RPMI8226 (cell line): ENCODE results near the gene YLPM1.
A peak's percentile ranks its signal among the peaks of the same experiment; 100 is the strongest.
"Not testable (repeated sequence)": the region's sequence is repeated elsewhere in the genome, so short reads cannot be mapped to it uniquely, and the experiment has no call there.

Source experiments
- DNase-seq: peaks from one replicate; pipeline ENCODE4 v3.0.0-alpha.2; 2015

YLPM1 gene, protein sequence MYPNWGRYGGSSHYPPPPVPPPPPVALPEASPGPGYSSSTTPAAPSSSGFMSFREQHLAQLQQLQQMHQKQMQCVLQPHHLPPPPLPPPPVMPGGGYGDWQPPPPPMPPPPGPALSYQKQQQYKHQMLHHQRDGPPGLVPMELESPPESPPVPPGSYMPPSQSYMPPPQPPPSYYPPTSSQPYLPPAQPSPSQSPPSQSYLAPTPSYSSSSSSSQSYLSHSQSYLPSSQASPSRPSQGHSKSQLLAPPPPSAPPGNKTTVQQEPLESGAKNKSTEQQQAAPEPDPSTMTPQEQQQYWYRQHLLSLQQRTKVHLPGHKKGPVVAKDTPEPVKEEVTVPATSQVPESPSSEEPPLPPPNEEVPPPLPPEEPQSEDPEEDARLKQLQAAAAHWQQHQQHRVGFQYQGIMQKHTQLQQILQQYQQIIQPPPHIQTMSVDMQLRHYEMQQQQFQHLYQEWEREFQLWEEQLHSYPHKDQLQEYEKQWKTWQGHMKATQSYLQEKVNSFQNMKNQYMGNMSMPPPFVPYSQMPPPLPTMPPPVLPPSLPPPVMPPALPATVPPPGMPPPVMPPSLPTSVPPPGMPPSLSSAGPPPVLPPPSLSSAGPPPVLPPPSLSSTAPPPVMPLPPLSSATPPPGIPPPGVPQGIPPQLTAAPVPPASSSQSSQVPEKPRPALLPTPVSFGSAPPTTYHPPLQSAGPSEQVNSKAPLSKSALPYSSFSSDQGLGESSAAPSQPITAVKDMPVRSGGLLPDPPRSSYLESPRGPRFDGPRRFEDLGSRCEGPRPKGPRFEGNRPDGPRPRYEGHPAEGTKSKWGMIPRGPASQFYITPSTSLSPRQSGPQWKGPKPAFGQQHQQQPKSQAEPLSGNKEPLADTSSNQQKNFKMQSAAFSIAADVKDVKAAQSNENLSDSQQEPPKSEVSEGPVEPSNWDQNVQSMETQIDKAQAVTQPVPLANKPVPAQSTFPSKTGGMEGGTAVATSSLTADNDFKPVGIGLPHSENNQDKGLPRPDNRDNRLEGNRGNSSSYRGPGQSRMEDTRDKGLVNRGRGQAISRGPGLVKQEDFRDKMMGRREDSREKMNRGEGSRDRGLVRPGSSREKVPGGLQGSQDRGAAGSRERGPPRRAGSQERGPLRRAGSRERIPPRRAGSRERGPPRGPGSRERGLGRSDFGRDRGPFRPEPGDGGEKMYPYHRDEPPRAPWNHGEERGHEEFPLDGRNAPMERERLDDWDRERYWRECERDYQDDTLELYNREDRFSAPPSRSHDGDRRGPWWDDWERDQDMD (N-terminal part only)

DNA sequence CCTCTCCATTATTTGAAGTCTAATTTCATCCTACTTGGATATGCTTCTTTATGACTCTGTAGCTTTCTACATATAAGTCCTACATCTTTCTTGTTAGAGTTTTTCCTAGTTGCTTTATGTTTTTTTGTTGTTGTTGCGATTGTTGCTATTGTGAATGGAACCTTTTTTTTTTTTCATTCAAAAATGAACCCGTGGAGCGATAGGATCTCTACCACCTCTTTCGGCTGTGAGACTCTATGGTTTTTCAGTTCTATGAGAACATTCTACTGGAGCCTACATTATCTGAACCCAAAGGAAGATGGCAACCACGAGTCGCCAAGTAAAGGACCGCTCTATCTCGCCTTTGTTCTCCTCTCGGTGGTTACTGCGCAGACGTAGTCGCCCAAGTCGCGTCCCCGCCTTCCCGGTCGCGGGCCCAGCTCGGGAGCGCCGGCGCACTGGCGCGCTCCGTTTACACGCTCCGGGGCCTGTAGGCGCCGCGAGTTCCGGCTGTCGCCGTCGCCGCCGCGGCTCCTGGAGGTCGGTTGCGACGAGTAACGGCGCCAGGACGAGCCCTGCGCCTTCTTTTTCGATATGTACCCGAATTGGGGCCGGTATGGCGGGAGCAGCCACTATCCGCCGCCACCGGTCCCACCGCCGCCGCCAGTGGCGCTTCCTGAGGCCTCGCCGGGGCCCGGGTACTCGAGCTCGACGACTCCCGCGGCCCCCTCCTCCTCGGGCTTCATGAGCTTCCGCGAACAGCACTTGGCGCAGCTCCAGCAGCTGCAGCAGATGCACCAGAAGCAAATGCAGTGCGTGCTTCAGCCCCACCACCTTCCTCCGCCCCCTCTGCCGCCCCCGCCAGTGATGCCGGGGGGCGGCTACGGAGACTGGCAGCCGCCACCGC is at the start of gene YLPM1:
TSS of gene YLPM1 (plus strand) at position 400 of the 886 bp plus-strand sequence. CDS start at position 574, 174 bp downstream.
- DNase-seq: peak; percentile 93

DNA sequence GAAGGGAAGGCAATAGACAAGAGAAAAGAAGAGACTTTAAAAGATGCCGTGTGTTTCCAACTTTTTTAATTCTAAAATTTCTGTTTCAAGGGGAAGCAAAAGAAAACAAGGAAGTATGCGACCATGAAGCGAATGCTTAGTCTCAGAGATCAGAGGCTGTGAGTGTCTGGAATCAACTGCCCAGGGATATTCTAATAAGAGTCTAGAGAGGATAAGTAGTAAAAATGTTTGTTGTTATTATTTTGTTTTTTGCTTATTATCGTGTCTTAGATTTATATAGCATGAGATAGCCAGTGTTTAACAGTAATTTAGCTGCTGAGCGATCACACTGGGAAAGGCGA is 49.8 kb upstream of the YLPM1 start:
- DNase-seq: no peak

DNA sequence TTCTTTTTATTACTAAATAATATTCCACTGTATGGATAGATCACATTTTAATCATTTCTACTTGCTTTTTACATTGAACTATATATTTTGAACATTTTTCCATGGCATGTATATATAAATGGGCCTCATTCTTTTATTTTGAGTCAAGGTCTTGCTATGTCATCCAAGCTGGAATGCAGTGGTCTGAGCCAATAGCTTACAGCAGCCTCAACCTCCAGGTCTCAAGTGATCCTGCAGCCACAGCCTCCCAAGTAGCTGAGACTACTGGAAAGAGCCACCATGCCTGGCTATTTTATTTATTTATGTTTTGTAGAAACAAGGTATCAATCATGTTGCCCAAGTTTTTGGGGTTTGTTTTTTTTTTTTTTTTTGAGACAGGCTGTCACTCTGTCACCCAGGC is 42.6 kb upstream of the YLPM1 start:
- no peak for DNase-seq

DNA sequence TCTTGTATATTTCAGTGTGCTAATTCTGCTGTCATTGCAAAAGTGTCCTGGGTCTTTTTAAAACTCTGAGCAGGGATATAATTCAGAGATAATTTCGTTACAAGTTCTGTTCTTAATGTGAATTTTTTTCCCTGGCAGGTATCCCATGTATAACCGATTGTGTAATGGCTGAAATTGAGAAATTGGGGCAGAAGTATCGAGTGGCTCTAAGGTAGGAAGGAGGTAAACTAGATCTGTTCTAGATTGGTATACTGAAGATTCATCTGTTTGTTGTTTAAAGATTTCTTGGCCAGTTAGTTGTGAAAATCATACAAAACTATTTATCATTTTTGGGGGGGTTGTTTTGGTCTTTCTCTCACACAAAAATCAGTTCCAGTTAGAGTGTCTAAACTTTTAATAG is 40.0 kb upstream of the YLPM1 start:
- no peak for DNase-seq

DNA sequence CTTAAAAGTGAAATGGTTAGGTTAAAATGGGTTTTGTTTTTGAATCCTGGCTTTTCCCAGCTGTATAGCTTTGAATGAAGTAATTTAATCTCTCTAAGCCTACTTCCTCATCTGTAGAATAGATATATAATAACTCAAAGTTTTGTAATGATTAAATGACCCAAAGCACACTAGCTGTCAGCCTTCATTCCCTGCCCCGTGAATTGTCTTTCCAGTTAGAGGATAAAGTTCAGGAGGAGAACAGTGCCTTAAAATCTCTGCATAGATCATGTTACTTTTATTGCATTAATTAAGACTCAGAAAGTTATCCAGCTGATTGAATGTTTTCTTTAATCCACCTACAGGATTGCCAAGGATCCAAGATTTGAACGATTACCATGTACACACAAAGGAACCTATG is 30.7 kb upstream of the YLPM1 start:
- DNase-seq: no peak

DNA sequence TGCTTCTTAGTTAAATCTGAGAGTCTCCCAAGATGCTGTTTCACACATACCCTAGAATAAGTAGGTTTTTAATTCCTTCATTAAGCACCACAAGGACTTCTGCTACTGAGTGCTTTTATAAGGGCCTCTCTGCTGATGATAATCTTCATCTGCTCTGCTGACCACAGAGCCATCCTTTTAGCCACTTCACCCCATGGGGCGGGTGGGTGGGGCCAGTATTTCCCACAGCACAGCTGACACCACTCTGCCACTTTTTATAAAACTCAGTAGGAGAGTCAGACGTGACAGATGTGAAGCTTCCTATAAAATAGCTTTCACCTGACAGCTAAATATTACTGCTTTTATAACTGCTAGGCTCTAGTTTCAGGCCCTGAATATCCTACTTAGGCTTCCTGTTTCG is 29.9 kb upstream of the YLPM1 start:
- no peak for DNase-seq

DNA sequence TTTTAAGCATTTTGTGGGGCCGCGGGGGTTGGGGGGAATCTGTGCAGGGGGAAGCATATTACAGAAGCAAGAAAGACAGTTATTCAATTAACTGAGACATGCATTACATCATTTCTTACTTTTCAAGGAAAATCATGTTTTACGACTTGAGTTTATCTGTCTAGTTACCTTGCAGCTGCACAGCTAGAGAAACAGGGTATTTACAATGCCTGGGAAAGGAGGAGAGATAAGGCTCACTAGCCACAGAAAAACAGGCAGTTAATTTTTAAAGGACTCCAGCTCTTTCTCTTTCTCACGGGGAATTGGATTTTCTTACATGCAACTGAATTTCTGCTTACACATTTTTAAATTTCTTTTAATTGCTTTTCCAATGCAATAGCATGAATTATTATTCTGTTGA is 28.0 kb upstream of the YLPM1 start:
- DNase-seq: no peak

DNA sequence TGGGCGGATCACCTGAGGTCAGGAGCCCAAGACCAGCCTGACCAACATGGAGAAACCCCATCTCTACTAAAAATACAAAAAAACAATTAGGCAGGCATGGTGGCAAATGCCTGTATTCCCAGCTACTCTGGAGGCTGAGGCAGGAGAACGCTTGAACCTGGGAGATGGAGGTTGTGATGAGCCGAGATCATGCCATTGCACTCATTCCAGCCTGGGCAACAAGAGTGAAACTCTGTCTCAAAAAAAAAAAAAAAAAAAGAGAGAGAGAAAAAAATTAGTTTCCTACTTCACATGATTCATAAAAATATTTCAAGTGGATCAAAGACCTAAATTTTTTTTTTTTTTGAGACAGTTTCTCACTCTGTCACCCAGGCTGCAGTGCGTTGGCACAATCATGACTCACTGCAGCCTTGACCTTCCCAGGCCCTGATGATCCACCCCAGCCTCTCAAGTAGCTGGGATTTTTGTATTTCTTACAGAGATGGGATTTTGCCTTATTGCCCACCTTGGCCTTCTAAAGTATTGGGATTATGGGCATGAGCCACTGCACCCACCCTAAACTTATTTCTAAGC is 25.3 kb upstream of the YLPM1 start:
- DNase-seq: no peak

DNA sequence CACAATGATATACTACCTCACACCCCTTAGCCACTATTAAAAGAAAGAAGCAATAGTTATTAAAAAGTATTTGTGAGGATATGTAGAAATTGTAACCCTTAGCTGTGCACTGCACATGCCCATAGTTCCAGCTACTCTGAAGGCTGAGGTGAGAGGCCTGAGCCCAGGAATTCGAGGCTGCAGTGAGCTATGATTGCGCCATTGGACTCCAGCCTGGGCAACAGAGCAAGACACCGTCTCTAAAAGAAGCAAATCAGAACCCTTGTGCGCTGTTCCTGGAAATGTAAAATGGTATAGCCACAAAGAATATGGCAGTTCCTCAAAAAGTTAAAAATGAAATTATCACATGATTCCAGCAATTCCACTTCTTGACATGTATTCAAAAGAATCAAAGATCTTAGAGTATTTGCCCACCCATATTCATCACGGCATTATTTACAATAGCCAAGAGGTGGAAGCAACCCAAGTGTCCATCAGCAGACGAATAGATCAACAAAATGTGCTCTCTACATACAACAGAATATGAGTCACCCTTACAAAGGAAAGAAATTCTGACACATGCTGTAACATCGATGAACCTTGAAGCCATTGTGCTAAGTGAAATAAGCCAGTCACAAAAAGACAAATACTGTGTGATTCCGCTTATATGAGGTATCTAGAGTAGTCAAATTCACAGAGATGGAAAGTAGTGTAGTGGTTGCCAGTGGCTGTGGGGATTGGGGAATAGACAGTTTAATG is 23.7 kb upstream of the YLPM1 start:
- DNase-seq: no peak

DNA sequence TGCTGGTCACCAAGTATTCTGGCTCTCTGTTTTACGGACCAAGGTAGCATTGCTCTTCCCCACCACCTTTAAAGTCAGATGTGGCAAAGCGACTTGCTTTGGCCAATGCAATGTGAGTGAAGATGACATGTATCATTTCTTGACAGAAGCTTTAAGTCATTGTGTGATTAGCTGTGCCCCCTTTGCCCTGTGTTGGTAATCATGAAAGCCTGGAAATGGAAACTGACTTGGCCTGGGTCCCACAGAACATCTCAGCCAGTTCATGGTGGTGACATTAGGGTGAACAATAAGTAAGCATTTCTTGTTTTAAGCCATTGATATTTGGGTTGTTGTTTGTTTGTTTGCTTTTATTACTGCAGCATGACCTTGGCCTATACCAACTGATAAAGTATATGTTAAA is 15.9 kb upstream of the YLPM1 start:
- no peak for DNase-seq

DNA sequence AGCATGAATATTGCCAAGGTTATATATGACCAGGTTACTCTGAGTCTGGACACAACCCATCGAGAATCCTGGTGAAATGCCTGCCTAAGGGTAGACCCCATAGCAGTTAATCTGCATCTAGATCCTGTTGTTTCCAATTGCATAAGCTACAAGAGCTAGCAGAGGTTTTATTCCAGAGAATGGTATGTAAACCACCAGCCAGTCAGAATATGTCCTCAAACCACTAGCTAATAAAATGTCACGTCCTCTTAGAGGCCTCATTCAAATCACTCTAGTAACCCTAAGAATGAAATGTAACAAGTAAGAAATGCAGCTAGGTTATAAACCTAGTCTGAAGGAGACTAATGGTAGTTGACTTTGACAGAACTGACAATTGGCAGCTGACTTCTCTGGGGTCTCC is 9.0 kb upstream of the YLPM1 start:
- DNase-seq: no peak

DNA sequence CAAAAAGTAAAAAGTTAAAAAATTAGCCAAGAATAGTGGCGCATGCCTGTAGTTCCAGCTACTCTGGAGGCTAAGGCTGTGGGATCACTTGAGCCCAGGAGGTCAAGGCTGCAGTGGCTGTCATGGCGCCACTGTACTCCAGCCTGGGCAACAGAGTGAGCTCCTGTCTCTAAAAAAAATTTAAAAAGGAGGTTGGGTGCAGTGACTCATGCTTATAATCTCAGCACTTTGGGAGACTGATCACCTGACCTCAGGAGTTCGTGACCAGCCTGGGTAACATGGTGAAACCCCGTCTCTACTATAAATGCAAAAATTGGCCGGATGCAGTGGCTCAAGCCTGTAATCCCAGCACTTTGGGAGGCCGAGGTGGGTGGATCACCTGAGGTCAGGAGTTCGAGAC is 8.2 kb upstream of the YLPM1 start:
- no peak for DNase-seq

DNA sequence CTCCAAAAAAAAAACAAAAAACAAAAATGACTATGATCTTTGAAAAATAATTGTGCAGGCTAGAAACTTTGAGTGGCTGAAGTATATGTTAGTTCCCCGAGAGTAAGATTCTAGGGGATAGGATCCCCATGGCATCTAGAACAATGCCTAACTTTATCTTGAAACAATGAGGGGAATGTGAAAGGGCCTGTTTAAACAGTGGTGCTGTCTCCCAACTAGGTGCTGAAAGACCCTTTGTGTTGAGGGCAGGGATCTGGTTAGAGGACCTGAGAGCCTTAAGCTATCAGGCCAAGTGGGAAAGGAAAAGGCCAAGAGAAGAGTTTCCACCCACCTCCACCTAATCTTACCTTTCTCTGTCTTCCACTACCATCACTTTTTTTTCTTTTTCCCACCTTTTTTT is 6.8 kb upstream of the YLPM1 start:
- DNase-seq: no peak

DNA sequence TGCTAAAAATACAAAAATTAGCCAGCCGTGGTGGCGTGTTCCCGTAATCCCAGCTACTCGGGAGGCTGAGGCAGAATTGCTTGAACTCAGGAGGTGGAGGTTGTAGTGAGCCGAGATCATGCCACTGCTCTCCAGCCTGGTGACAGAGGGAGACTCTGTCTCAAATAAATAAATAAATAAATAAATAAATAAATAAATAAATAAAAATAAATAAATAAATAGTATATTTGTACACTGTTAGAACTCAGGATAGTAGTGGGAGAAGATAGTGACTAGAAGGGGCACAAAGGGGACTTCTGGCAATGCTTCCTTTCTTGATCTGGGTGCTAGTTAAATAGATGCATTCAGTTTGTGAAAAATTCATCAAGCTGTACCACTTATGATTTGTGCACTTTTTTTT is 4.6 kb upstream of the YLPM1 start:
- DNase-seq: not testable (repeated sequence)

DNA sequence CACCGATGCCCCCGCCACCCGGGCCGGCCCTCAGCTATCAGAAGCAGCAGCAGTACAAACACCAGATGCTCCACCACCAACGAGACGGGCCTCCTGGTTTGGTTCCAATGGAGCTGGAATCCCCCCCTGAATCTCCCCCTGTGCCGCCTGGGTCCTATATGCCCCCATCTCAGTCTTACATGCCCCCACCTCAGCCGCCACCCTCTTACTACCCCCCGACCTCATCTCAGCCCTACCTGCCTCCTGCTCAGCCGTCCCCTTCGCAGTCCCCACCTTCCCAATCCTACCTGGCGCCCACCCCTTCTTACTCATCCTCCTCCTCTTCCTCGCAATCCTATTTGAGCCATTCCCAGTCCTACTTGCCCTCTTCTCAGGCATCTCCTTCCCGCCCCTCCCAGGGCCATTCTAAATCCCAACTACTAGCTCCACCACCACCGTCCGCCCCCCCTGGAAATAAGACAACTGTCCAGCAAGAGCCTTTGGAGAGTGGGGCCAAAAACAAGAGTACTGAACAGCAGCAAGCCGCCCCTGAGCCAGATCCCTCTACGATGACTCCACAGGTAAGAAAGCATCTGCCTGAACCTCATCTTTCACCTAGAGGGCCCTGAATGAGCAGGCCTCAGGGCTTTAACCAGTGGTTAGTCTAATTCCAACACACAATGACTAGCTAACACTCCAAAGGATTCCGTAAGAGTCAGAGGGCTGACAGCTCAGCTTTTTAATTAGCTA is 851 bp downstream of the YLPM1 start:
- DNase-seq: peak; percentile 14

DNA sequence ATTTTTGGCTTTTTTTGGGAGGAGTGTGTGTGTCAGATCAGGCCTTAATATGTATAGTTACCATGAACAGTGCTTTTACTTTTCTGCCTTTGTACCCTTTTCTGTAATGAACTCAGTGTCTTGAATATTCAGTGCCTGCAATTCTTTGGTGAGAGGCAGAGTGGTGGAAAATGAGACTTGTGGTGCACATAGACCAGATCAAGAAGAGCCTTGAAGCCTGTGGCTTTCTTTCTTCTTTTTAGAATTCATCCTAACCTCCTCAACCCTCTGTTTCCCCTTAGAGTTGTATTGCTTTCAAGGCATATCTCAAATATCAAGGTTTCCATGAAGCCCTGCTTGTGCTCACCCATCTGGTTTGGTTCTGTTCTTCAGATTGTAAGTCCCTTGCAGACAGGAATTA is 2.6 kb downstream of the YLPM1 start:
- no peak for DNase-seq

DNA sequence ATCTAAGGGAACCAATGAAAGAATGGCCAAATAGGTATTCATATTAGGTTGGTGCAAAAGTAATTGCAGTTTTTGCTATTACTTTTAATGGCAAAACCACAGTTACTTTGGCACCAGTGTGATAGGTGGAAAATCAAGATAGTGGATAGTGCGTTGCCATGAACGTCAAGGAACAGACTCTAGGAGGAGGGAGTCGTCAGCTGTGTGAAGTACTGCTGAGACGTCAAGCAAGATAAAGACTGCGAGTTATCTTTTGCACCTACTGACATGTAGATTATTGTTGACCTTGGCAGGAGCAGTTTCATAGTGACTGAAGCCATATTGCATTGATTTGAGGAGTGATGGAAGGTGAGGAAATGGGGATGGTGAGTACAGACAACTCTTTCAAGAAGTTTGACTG is 8.3 kb downstream of the YLPM1 start:
- no peak for DNase-seq

DNA sequence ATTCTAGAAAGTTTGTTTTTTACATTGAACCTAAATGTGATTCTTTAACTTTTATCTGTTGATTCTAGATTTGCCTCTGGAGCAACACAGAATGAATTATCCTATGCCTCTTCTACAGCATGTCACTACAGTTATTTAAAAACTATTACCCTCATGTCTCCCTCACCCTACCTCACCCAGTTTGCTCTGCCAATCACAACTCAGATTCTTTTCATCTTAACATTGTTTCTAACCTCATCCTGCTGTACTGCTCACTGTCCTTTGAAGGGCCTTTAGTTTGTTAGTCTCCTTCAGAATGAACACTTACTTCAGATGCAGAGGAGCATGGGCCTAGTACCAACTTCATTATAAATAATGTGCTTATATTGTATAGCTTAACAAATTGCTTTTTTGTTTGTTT is 21.5 kb downstream of the YLPM1 start:
- DNase-seq: no peak

DNA sequence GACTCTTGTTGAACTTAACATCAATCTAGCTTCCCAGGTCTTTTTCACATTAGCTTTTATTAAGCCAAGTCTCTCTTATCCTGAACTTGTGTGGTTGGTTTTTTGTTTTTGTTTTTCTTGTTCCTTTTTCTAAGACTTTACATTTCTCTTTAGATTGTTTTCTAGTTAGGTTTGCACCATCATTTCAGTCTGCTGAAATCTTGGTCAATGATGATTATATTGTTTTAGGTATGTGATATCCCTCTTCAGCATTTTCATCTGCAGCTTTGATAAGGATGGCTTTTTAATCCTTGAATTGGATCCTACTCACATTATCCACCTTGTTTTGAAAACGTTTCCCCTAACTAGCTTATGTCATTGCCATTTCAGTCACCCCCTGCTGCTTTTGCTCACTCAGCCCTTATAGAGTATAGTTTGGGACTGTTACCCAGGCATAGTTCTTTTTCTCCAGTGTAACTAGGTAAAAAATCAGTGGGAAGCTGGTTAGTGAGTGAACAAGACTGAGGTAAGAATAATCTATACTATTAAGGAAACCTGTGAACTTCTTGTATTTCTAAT is 22.0 kb downstream of the YLPM1 start:
- DNase-seq: no peak

DNA sequence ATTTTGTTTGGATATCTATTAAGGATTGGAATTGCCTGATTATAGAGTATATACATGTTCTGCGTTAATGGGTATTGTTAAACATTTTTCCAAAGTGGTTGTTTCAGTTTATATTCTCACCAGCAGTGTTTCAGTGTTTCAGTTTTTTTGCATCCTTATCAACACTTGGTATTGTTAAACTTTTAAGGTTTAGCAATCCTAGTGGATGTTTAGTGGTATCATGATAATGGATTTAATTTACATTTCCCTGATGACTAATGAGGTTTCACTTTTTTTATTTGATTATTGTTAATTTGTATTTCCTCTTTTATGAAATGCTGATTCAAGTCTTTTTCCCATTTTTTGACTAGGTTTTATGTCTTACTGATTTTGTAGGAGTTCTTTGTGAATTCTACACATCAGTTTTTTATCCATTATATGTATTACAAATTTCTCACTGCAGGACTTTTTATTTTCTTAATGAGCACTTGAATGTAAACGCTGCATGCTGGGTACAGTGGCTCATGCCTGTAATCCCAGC is 23.7 kb downstream of the YLPM1 start:
- no peak for DNase-seq
